Activated CD8-positive, alpha-beta T cell treated with anti-CD3 and anti-CD28 coated beads, Interleukin-2, amount 10 ng/mL, durations not matched to agents 7 days and 5 days (primary cell): ENCODE data around the gene VAT1. TPM values are rescaled to one million over a fixed set of nuclear protein-coding genes. Genes with fewer than 3 reads are reported as not detected.

Source experiments
- ATAC-seq: fragments of 150-1000 bp; cut with Tn5 transposase; one replicate; pipeline ENCODE4 v1.10.0; 2021; ENCODE audit warnings: moderate library complexity
- CTCF ChIA-PET: fragments of 350-600 bp; sonication (Branson Sonifier 250); formaldehyde crosslinking; loops from one replicate; lab custom pipeline; 2021; ENCODE audit warnings: antibody characterized with exemption; lab: Charles Lee
- POLR2A ChIA-PET: fragments of 350-600 bp; sonication (Branson Sonifier 250); formaldehyde crosslinking; loops from one replicate; lab custom pipeline; 2021; ENCODE audit warnings: antibody characterized with exemption; lab: Charles Lee
- DNase-seq: peaks from one replicate; pipeline ENCODE4 v3.0.0-alpha.2; 2020
- H3K27ac Mint-ChIP-seq: one replicate; pipeline ENCODE4 v1.8.0; 2021; ENCODE audit warnings: mild to moderate bottlenecking, mixed read lengths
- H3K27me3 Mint-ChIP-seq: one replicate; pipeline ENCODE4 v1.8.0; 2021; ENCODE audit warnings: low read depth, mixed read lengths
- H3K36me3 Mint-ChIP-seq: one replicate; pipeline ENCODE4 v1.8.0; 2021; ENCODE audit warnings: low read depth, mixed read lengths
- H3K4me1 Mint-ChIP-seq: one replicate; pipeline ENCODE4 v1.8.0; 2021; ENCODE audit warnings: low read depth, mixed read lengths
- H3K4me3 Mint-ChIP-seq: one replicate; pipeline ENCODE4 v1.8.0; 2021; ENCODE audit warnings: mild to moderate bottlenecking, mixed read lengths
- H3K9me3 Mint-ChIP-seq: one replicate; pipeline ENCODE4 v1.8.0; 2022; ENCODE audit warnings: mixed read lengths; ENCODE audit not compliant: insufficient read depth
- total RNA-seq, 2 experiments: library from RNA; stranded (reverse); gene quantifications; one replicate each; pipeline ENCODE4 v1.2.3, GENCODE V29; 2021

Gene VAT1
- total RNA-seq, 2 experiments from 2014 or later: 14.6 to 19.2 TPM

GRCh38 chr17:43042025-43042628 lies 19.9 kb upstream of the VAT1 start:
- ChIA-PET POLR2A (interaction anchor here (0.7 to 1.6 kb wide), 2 partner anchors 58 to 274 kb away, joined by 3 read pairs; no protein-coding TSS in a partner anchor), CTCF (no interaction called here)
- Mint-ChIP-seq H3K4me3 (no peak overlapping the region), H3K27me3 (no peaks in the 10 kb centered on the region), H3K9me3 (no peaks in the 10 kb centered on the region), H3K36me3 (peaks cover 17% of the 10 kb centered on the region), H3K27ac (no peak overlapping the region), H3K4me1 (no peaks in the 10 kb centered on the region)
- DNase-seq (no peak), ATAC-seq (no peak)

- Mint-ChIP-seq H3K36me3 (peaks cover 14% of the 10 kb centered on the region), H3K27me3 (no peaks in the 10 kb centered on the region), H3K27ac (no peak overlapping the region), H3K4me3 (no peak overlapping the region), H3K9me3 (no peaks in the 10 kb centered on the region), H3K4me1 (no peaks in the 10 kb centered on the region)
- ChIA-PET CTCF (no interaction called here), POLR2A (no interaction called here)
- ATAC-seq: no peak
- no peak for DNase-seq
These were observed 18.5 kb upstream of the VAT1 start for GRCh38 chr17:43040655-43041054.

- no peak for ATAC-seq
- POLR2A ChIA-PET: no interaction called here
- H3K27ac Mint-ChIP-seq: no peak overlapping the region
These were observed 17.5 kb upstream of the VAT1 start for GRCh38 chr17:43039646-43040045.

GRCh38 chr17:43034894-43035293 lies 12.7 kb upstream of the VAT1 start:
- Mint-ChIP-seq H3K9me3 (no peaks in the 10 kb centered on the region), H3K4me1 (no peaks in the 10 kb centered on the region), H3K27me3 (no peaks in the 10 kb centered on the region), H3K4me3 (no peak overlapping the region), H3K36me3 (no peaks in the 10 kb centered on the region), H3K27ac (no peak overlapping the region)
- POLR2A ChIA-PET: interaction anchor here (0.6 kb wide), 1 partner anchor 281 kb away, joined by 3 read pairs; no protein-coding TSS in a partner anchor
- DNase-seq (no peak), ATAC-seq (no peak)
- CTCF ChIA-PET: no interaction called here

More at GRCh38 chr17:43039646-43040045, 17.5 kb upstream of the VAT1 start:
- no peaks in the 10 kb centered on the region for H3K27me3 Mint-ChIP-seq
- no peak overlapping the region for H3K4me3 Mint-ChIP-seq
- no peaks in the 10 kb centered on the region for H3K9me3 Mint-ChIP-seq
- H3K4me1 Mint-ChIP-seq: no peaks in the 10 kb centered on the region
- DNase-seq: no peak
- CTCF ChIA-PET: no interaction called here
- H3K36me3 Mint-ChIP-seq: peaks cover 7% of the 10 kb centered on the region

- no peak overlapping the region for H3K27ac Mint-ChIP-seq
- H3K27me3 Mint-ChIP-seq: no peaks in the 10 kb centered on the region
- no peaks in the 10 kb centered on the region for H3K4me1 Mint-ChIP-seq
- POLR2A ChIA-PET: interaction anchor here (0.6 to 1.0 kb wide), 2 partner anchors 12 to 282 kb away, joined by 3 read pairs; partner anchors contain the start of gene VAT1
- no peaks in the 10 kb centered on the region for H3K9me3 Mint-ChIP-seq
- H3K4me3 Mint-ChIP-seq: no peak overlapping the region
- DNase-seq (no peak), ATAC-seq (no peak)
- H3K36me3 Mint-ChIP-seq: no peaks in the 10 kb centered on the region
- CTCF ChIA-PET: no interaction called here
These were observed 12.0 kb upstream of the VAT1 start for GRCh38 chr17:43033948-43034881.

- Mint-ChIP-seq H3K4me3 (no peak overlapping the region), H3K27me3 (peaks cover 4% of the 10 kb centered on the region), H3K9me3 (no peaks in the 10 kb centered on the region), H3K27ac (no peak overlapping the region), H3K36me3 (no peaks in the 10 kb centered on the region), H3K4me1 (no peaks in the 10 kb centered on the region)
- ATAC-seq: no peak
- ChIA-PET CTCF (interaction anchor here (1.1 kb wide), 1 partner anchor 13 kb away, joined by 3 read pairs; no protein-coding TSS in a partner anchor), POLR2A (no interaction called here)
- no peak for DNase-seq
These were observed 9.5 kb upstream of the VAT1 start for GRCh38 chr17:43031666-43032065.

- ChIA-PET POLR2A (no interaction called here), CTCF (interaction anchor here (1.1 kb wide), 1 partner anchor 11 kb away, joined by 3 read pairs; no protein-coding TSS in a partner anchor)
- no peak overlapping the region for H3K27ac Mint-ChIP-seq
- DNase-seq (no peak), ATAC-seq (no peak)
- peaks cover 11% of the 10 kb centered on the region for H3K27me3 Mint-ChIP-seq
- H3K36me3 Mint-ChIP-seq: no peaks in the 10 kb centered on the region
- peaks cover 3% of the 10 kb centered on the region for H3K4me1 Mint-ChIP-seq
- H3K9me3 Mint-ChIP-seq: no peaks in the 10 kb centered on the region
- no peak overlapping the region for H3K4me3 Mint-ChIP-seq
These were observed 8.1 kb upstream of the VAT1 start for GRCh38 chr17:43030137-43030767.

GRCh38 chr17:43028221-43028861 lies 6.2 kb upstream of the VAT1 start:
- H3K27ac Mint-ChIP-seq: no peak overlapping the region
- H3K27me3 Mint-ChIP-seq: peaks cover 19% of the 10 kb centered on the region
- no peaks in the 10 kb centered on the region for H3K9me3 Mint-ChIP-seq
- DNase-seq (no peak), ATAC-seq (no peak)
- H3K4me1 Mint-ChIP-seq: peaks cover 11% of the 10 kb centered on the region
- CTCF ChIA-PET: no interaction called here
- H3K4me3 Mint-ChIP-seq: no peak overlapping the region
- POLR2A ChIA-PET: no interaction called here
- no peaks in the 10 kb centered on the region for H3K36me3 Mint-ChIP-seq

- peaks cover 11% of the 10 kb centered on the region for H3K4me1 Mint-ChIP-seq
- ChIA-PET POLR2A (interaction anchor here (0.6 to 0.8 kb wide), 2 partner anchors 25 to 290 kb away, joined by 3 read pairs; no protein-coding TSS in a partner anchor), CTCF (interaction anchor here (0.9 kb wide), 1 partner anchor 288 kb away, joined by 5 read pairs; no protein-coding TSS in a partner anchor)
- ATAC-seq (no peak), DNase-seq (no peak)
- H3K27me3 Mint-ChIP-seq: peaks cover 19% of the 10 kb centered on the region
- no peaks in the 10 kb centered on the region for H3K36me3 Mint-ChIP-seq
- no peaks in the 10 kb centered on the region for H3K9me3 Mint-ChIP-seq
- H3K4me3 Mint-ChIP-seq: no peak overlapping the region
- H3K27ac Mint-ChIP-seq: no peak overlapping the region
These were observed 5.2 kb upstream of the VAT1 start for GRCh38 chr17:43027091-43028032.

GRCh38 chr17:43026595-43026994 lies 4.4 kb upstream of the VAT1 start:
- no peak overlapping the region for H3K27ac Mint-ChIP-seq
- CTCF ChIA-PET: interaction anchor here (0.9 to 1.2 kb wide), 2 partner anchors 16 to 289 kb away, joined by 3 to 5 read pairs; no protein-coding TSS in a partner anchor
- no peaks in the 10 kb centered on the region for H3K36me3 Mint-ChIP-seq
- no peaks in the 10 kb centered on the region for H3K9me3 Mint-ChIP-seq
- no peak overlapping the region for H3K4me3 Mint-ChIP-seq
- H3K4me1 Mint-ChIP-seq: peaks cover 14% of the 10 kb centered on the region
- no peak for DNase-seq
- H3K27me3 Mint-ChIP-seq: peaks cover 21% of the 10 kb centered on the region
- POLR2A ChIA-PET: interaction anchor here (0.8 kb wide), 1 partner anchor 291 kb away, joined by 3 read pairs; no protein-coding TSS in a partner anchor
- no peak for ATAC-seq
